ENCODE results near the gene HSD3B7.

DNA sequence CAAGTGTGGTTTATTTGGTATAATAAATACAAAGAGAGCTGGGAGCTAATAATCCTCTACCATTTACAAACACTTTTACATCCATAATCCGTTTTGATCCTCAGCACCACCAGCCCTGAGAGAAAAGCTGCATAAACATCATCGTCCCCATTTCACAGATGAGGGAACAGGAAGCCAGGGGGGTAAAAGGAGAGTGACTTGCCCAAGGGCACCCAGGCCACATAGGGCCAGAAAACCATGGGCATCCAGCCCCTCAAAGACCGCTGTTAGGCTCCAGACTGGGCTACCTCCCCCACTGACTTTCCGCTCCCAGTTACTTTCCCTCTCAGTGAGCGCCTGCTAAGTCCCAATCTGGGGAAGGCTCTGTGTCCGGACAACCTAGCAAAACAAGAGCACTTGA is 18.7 kb downstream of the HSD3B7 start:
- TF ChIP-seq POLR2A (IDR thresholded peaks at IDR 0.05): no peak
- TF ChIP-seq, protein P1, sequence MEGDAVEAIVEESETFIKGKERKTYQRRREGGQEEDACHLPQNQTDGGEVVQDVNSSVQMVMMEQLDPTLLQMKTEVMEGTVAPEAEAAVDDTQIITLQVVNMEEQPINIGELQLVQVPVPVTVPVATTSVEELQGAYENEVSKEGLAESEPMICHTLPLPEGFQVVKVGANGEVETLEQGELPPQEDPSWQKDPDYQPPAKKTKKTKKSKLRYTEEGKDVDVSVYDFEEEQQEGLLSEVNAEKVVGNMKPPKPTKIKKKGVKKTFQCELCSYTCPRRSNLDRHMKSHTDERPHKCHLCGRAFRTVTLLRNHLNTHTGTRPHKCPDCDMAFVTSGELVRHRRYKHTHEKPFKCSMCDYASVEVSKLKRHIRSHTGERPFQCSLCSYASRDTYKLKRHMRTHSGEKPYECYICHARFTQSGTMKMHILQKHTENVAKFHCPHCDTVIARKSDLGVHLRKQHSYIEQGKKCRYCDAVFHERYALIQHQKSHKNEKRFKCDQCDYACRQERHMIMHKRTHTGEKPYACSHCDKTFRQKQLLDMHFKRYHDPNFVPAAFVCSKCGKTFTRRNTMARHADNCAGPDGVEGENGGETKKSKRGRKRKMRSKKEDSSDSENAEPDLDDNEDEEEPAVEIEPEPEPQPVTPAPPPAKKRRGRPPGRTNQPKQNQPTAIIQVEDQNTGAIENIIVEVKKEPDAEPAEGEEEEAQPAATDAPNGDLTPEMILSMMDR (IDR thresholded peaks at IDR 0.05): no peak
